Smooth muscle cell (in vitro differentiated cells): Measurements from ENCODE around the gene TYW1. TPM values are rescaled to one million over a fixed set of nuclear protein-coding genes. Genes with fewer than 3 reads are reported as not detected.
"Not testable (repeated sequence)": the region's sequence is repeated elsewhere in the genome, so short reads cannot be mapped to it uniquely, and the experiment has no call there.

Experiments
- DNase-seq: peaks from one replicate; lab custom pipeline; 2025; ENCODE audit not compliant: unreplicated experiment; lab: John Stamatoyannopoulos, UW
- H2AFZ ChIP-seq: fragments of 200-600 bp; sonication (generic); 2 replicates; pipeline ENCODE4 v1.6.0; 2016; ENCODE audit warnings: antibody characterized with exemption, low read depth, mild to moderate bottlenecking
- H3F3A ChIP-seq: fragments of 200-600 bp; sonication (generic); 2 replicates; pipeline ENCODE4 v1.6.0; 2017; ENCODE audit warnings: antibody characterized with exemption, low read depth
- H3K27ac ChIP-seq: fragments of 200-600 bp; sonication (generic); 2 replicates; pipeline ENCODE4 v1.5.1; 2016; ENCODE audit warnings: low read depth, mild to moderate bottlenecking
- H3K27me3 ChIP-seq: fragments of 200-600 bp; sonication (generic); 2 replicates; pipeline ENCODE4 v1.6.1; 2016; ENCODE audit warnings: low read depth, mild to moderate bottlenecking
- H3K36me3 ChIP-seq: fragments of 200-600 bp; sonication (generic); 2 replicates; pipeline ENCODE4 v1.5.1; 2016; ENCODE audit warnings: low read depth
- H3K4me1 ChIP-seq: fragments of 200-600 bp; sonication (generic); 2 replicates; pipeline ENCODE4 v1.5.1; 2016; ENCODE audit warnings: low read depth
- H3K4me2 ChIP-seq: fragments of 200-600 bp; sonication (generic); 2 replicates; pipeline ENCODE4 v1.6.0; 2016; ENCODE audit warnings: mild to moderate bottlenecking
- H3K4me3 ChIP-seq: fragments of 200-600 bp; sonication (generic); 2 replicates; pipeline ENCODE4 v1.5.1; 2016; ENCODE audit warnings: mild to moderate bottlenecking
- H3K79me2 ChIP-seq: fragments of 200-600 bp; sonication (generic); 2 replicates; pipeline ENCODE4 v1.6.0; 2016; ENCODE audit warnings: low read depth, mild to moderate bottlenecking
- H3K9ac ChIP-seq: fragments of 200-600 bp; sonication (generic); 2 replicates; pipeline ENCODE4 v1.6.0; 2016; ENCODE audit warnings: low read depth
- H3K9me3 ChIP-seq: fragments of 200-600 bp; sonication (generic); replicated peaks from 2 replicates; pipeline ENCODE4 v1.5.1; 2016; ENCODE audit warnings: low read depth
- H4K20me1 ChIP-seq: fragments of 200-600 bp; sonication (generic); 2 replicates; pipeline ENCODE4 v1.6.0; 2016; ENCODE audit warnings: low read depth
- CTCF ChIP-seq: fragments of 200-600 bp; sonication (generic); IDR thresholded peaks from 2 replicates; pipeline ENCODE4 v1.5.1; 2017; ENCODE audit warnings: borderline replicate concordance, mild to moderate bottlenecking, antibody characterized with exemption; ENCODE audit not compliant: insufficient read depth, poor library complexity, severe bottlenecking
- WGBS: methylation state at CpG from one replicate; pipeline ENCODE4 v1.1.7; 2016; ENCODE audit warnings: low lambda C conversion rate; 5-methylcytosine and 5-hydroxymethylcytosine counted together
- polyA plus RNA-seq: library from polyadenylated mRNA; unstranded; fragments of >200 nt; fragmentation: Nextera tagmentation; extraction: Ambion mirVana; gene quantifications from 2 replicates; pipeline ENCODE4 v1.2.1, GENCODE V29; 2016
- total RNA-seq: library from RNA; depleted of rRNA; stranded (reverse); fragments of >200 nt; gene quantifications from 2 replicates; pipeline ENCODE4 v1.2.3, GENCODE V29; 2014

TYW1 gene
- total and polyA plus RNA-seq, 2 experiments from 2014 or later: 12.4 to 42.5 TPM

- Histone ChIP-seq H3K27ac (no peak overlapping the region), H3K4me1 (no peaks in the 10 kb centered on the region), H3F3A (no peaks in the 10 kb centered on the region), H2AFZ (no peak overlapping the region), H3K4me3 (no peak overlapping the region), H3K27me3 (no peaks in the 10 kb centered on the region), H3K9me3 (no peaks in the 10 kb centered on the region), H3K79me2 (no peaks in the 10 kb centered on the region), H3K9ac (no peak overlapping the region), H4K20me1 (no peaks in the 10 kb centered on the region), H3K4me2 (no peak overlapping the region), H3K36me3 (no peaks in the 10 kb centered on the region)
- TF ChIP-seq CTCF: no peak
- 83% methylated on average over 5 of the region's 5 CpGs for WGBS
- no peak for DNase-seq
Observed at GRCh38 chr7:66970310-66970709, 26.3 kb upstream of the TYW1 start.

GRCh38 chr7:66974986-66975590, 21.5 kb upstream of the TYW1 start:
- Histone ChIP-seq H3F3A (no peaks in the 10 kb centered on the region), H2AFZ (no peak overlapping the region), H3K79me2 (no peaks in the 10 kb centered on the region), H3K4me3 (no peak overlapping the region), H3K27ac (no peak overlapping the region), H3K9me3 (no peaks in the 10 kb centered on the region), H4K20me1 (no peaks in the 10 kb centered on the region), H3K4me2 (no peak overlapping the region), H3K36me3 (no peaks in the 10 kb centered on the region), H3K9ac (no peak overlapping the region), H3K27me3 (no peaks in the 10 kb centered on the region), H3K4me1 (no peaks in the 10 kb centered on the region)
- WGBS: 97% methylated on average over 15 of the region's 15 CpGs
- DNase-seq: no peak
- TF ChIP-seq CTCF: no peak

GRCh38 chr7:66978312-66978711, 18.3 kb upstream of the TYW1 start:
- not testable (repeated sequence) for H3K4me1 ChIP-seq, DNase-seq, H3K4me2 ChIP-seq, H3K9ac ChIP-seq, H3K4me3 ChIP-seq, H3K27me3 ChIP-seq, H3K27ac ChIP-seq, H3F3A ChIP-seq, H2AFZ ChIP-seq, H3K79me2 ChIP-seq, H3K36me3 ChIP-seq, H3K9me3 ChIP-seq, H4K20me1 ChIP-seq
- 87% methylated on average over 5 of the region's 5 CpGs for WGBS

GRCh38 chr7:66979013-66979412, 17.6 kb upstream of the TYW1 start:
- not testable (repeated sequence) for H3K4me2 ChIP-seq, H3K27ac ChIP-seq, H3K4me1 ChIP-seq, H3K79me2 ChIP-seq, DNase-seq, H3K9ac ChIP-seq, H3K36me3 ChIP-seq, H3K27me3 ChIP-seq, H3K4me3 ChIP-seq, H2AFZ ChIP-seq, H3F3A ChIP-seq, H4K20me1 ChIP-seq, H3K9me3 ChIP-seq
- WGBS: 97% methylated on average over 2 of the region's 2 CpGs

- 90% methylated on average over 1 of the region's 1 CpG for WGBS
Observed at GRCh38 chr7:66980336-66980735, 16.3 kb upstream of the TYW1 start.

GRCh38 chr7:66989552-66989951, 7.1 kb upstream of the TYW1 start:
- H3K4me1 ChIP-seq, H3K9ac ChIP-seq, H3K27ac ChIP-seq, H3K27me3 ChIP-seq, DNase-seq, H3K4me2 ChIP-seq, H3K4me3 ChIP-seq, H3K9me3 ChIP-seq, H3K36me3 ChIP-seq, H3F3A ChIP-seq, H2AFZ ChIP-seq: not testable (repeated sequence)
- Histone ChIP-seq H3K79me2 (peaks cover 19% of the 10 kb centered on the region), H4K20me1 (peaks cover 17% of the 10 kb centered on the region)
- 96% methylated on average over 3 of the region's 3 CpGs for WGBS

More at GRCh38 chr7:66980336-66980735, 16.3 kb upstream of the TYW1 start:
- H3K9me3 ChIP-seq, H3K27ac ChIP-seq, H3K4me3 ChIP-seq, H3K4me2 ChIP-seq, H3K9ac ChIP-seq, DNase-seq, H3K79me2 ChIP-seq, H4K20me1 ChIP-seq, H3K36me3 ChIP-seq, H3K4me1 ChIP-seq, H2AFZ ChIP-seq, H3K27me3 ChIP-seq, H3F3A ChIP-seq: not testable (repeated sequence)

- peak overlapping the region; percentile 58 for H3K4me3 ChIP-seq
- not testable (repeated sequence) for H3K36me3 ChIP-seq, H3K4me1 ChIP-seq, H3K27me3 ChIP-seq, DNase-seq, H3F3A ChIP-seq, H2AFZ ChIP-seq, H3K9me3 ChIP-seq
- WGBS: 81% methylated on average over 5 of the region's 5 CpGs
- H3K4me2 ChIP-seq: peak overlapping the region; percentile 75
- H3K9ac ChIP-seq: peak overlapping the region; percentile 99
- H3K79me2 ChIP-seq: peaks cover 21% of the 10 kb centered on the region
- H3K27ac ChIP-seq: peak overlapping the region; percentile 99
- H4K20me1 ChIP-seq: peaks cover 17% of the 10 kb centered on the region
Observed at GRCh38 chr7:66994051-66994450, 2.6 kb upstream of the TYW1 start.
